ENCODE results near the gene ETHE1.

Gene ETHE1

GRCh38 chr19:43526884-43527859 lies at the start of gene ETHE1:
Gene ETHE1 (minus strand): TSS chr19:43527201. CDS start chr19:43527177, 24 bp downstream.
- DNase-seq: peak in 53 of 56 donors; percentile 9 to 87 (median 63)

GRCh38 chr19:43575955-43576878 lies 49.2 kb upstream of the ETHE1 start:
- peak in 3 of 56 donors; percentile 30 to 50 (median 49) for DNase-seq

GRCh38 chr19:43575156-43575950 lies 48.4 kb upstream of the ETHE1 start, which contains the start of the genes PINLYP and XRCC1:
Gene PINLYP (plus strand): TSS chr19:43575801. CDS start chr19:43577192, 1,391 bp downstream.
Gene XRCC1 (minus strand): TSS chr19:43575527. CDS start chr19:43575458, 69 bp downstream.
- peak; percentile 69 to 99 (median 95) for DNase-seq

GRCh38 chr19:43574424-43575155 lies 47.6 kb upstream of the ETHE1 start:
- DNase-seq: no peak

GRCh38 chr19:43572171-43572588 lies 45.2 kb upstream of the ETHE1 start:
- no peak for DNase-seq

- no peak for DNase-seq
These were observed 43.3 kb upstream of the ETHE1 start for GRCh38 chr19:43570174-43570791.

- no peak for DNase-seq
These were observed 42.7 kb upstream of the ETHE1 start for GRCh38 chr19:43569657-43570056.

- DNase-seq: no peak
These were observed 37.8 kb upstream of the ETHE1 start for GRCh38 chr19:43564800-43565199.

GRCh38 chr19:43563816-43564457 lies 36.9 kb upstream of the ETHE1 start:
- DNase-seq: no peak

GRCh38 chr19:43562698-43563241 lies 35.8 kb upstream of the ETHE1 start:
- DNase-seq: peak in 52 of 56 donors; percentile 9 to 75 (median 38)

- no peak for DNase-seq
These were observed 35.3 kb upstream of the ETHE1 start for GRCh38 chr19:43562226-43562697.

GRCh38 chr19:43561139-43561970 lies 34.4 kb upstream of the ETHE1 start:
- no peak for DNase-seq

GRCh38 chr19:43560687-43561086 lies 33.7 kb upstream of the ETHE1 start:
- DNase-seq: no peak

- peak in 50 of 56 donors; percentile 14 to 90 (median 59) for DNase-seq
These were observed 28.3 kb upstream of the ETHE1 start for GRCh38 chr19:43555185-43555770.

GRCh38 chr19:43554317-43554895 lies 27.4 kb upstream of the ETHE1 start:
- DNase-seq: no peak

GRCh38 chr19:43553656-43554055 lies 26.7 kb upstream of the ETHE1 start:
- no peak for DNase-seq

- no peak for DNase-seq
These were observed 25.6 kb upstream of the ETHE1 start for GRCh38 chr19:43552616-43553015.

Data from nucleus accumbens (tissue), 56 donors.